GM11168 (cell line): ENCODE measurements around the gene CCT2.

ENCODE experiments used
- in situ Hi-C: fragments of 300-500 bp; cut with MboI; formaldehyde crosslinking; loops from one replicate; pipeline ENCODE4 v1.12.0; 2022; ENCODE audit warnings: low sequenced_read_pairs; ENCODE audit not compliant: unreplicated experiment

CCT2 gene

DNA sequence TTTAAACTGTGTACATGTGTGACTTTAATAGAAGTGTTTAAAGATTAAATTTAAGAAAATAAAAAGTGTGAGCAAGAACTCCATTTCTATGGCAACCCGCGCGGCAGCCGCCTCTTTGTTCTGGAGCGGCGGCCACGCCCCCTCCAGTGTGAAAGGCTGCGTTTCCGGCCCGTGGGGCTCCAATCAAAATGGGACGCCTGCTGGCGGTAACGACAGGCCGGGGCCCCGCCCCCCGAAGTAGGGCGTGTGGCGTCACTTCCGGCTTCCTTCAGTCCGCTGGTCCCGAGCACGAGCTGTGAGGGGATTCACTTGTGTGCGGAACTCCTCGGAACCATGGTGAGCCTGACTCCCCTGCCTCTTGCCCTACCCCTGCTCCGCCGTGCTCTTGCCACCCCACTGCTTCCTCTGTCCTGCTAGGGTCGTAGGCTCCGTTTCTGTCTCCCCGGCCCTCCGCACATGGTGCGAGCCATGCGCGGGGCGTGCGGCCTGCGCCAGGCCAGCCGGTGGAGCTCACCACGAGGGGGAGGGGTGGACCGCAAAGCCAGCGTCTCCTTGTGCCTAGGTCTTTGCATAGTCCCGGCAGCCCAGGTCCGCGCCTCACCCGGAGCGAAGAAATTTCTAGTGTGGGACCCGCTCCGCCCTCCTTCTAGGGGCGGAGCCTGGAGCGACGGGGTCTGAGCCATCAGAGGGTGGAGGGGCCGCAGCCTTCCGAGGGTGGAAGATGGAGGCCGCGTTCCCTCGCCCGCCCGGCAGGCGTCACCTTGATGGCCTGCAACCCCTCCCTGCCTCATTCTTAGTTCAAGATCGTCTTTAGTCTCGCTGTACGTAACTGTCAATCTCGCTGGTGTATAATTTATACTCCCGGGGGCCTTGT, at the start of gene CCT2:
Gene CCT2 (plus strand): TSS at position 271 of the 874 bp plus-strand sequence. CDS start 63 bp downstream, at position 334.
- in situ Hi-C loops: no loop called here

DNA sequence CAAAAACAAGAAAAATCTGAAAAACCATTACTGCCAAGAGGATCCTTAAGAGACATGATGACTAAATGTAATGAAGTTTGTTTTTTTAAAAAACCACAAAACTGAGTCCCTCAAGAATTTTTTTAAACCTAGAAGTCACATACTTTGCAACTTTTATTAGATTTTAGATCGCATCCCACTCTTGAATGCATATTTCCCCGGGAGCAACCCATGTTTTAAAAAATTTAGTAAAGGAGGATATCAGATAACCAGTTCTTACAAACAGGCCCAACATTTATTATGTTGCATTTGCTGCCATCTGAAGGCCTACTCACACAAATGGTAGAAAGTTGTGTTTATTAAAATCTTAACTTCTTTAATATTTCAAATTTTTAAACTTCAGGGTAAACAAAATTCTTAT, 44.3 kb upstream of the CCT2 start:
- in situ Hi-C loops: no loop called here

DNA sequence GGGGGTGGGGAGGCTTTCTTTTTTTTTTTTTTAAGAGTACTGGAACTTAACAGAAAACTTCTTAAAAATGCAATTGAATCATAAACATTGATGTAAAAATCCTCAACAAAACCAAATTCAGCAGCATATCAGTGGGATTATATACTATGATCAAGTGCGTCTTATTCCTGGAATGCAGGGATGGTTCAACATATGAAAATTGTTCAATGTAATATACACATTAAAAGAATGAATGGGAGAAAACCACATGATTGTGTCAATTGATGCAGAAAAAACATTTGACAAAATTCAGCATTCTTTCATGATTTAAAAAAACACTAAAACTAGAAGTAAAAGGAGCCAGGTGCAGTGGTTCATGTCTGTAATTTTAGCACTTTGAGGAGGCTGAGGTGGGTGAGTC, 41.2 kb upstream of the CCT2 start:
- in situ Hi-C loops: no loop called here

DNA sequence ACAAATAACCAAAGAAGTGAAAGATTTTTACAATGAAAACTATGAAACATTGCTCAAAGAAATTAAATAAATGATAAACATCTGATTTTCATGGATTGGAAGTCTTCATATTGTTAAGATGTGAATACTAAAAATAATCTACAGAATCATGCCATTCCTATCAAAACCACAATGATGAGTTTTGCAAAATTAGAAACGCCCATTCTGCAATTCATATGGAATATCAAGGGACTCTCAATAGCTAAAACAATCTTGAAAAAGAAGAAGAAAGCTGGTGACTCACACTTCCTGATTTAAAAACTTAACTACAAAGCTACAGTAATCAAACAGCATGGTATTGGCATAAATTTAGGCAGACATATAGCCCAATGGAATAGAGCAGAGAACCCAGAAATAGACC, 40.2 kb upstream of the CCT2 start:
- in situ Hi-C loops: no loop called here

DNA sequence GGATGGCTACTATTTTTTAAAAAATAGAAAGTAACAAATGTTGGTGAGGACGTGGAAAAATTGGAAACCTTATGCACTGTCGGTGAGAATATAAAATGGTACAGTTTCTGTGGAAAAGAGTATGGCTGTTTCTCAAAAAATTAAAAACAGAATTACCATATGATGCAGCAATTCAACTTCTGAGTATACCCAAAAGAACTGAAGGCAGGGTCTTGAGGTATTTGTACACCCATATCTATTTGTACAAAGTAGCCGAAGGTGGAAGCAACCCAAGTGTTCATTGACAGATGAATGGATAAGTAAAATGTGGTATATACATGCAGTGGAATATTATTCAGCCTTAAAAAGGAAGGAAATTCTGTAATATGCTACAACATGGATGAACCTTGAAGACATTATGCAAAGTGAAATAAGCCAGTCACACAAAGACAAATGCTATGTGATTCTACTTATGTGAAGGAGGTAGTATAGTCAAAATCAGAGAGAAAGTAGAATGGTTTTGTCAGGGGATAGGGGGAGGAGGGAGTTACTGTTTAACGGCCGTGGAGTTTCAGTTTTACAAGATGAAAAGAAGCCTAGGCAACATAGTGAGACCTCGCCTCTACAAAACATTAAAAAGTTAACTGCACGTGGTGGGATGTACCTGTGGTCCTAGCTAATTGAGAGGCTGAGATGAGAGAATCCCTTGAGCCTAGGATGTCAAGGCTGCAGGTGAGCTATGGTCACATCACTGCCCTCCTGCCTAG, 38.4 kb upstream of the CCT2 start:
- in situ Hi-C loops: no loop called here

DNA sequence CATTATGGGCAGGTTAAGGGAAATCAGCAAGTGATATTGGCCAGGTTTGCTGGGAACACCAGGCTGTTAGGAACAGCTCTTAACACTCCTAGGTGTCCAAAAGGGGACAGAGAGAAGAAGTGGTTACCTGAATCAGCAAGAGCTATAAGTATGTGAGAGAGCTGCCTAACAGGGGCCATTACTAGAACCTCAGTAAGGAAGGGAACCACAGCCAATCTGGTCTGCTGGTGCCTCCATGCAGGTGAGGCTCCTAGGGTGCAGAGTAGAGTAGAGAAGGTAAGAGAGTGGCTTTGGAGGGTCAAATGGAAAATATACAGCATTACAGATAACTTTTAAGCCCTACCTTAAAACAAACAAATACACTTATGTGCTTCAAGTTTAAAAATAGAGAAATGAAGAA, 36.6 kb upstream of the CCT2 start:
- in situ Hi-C loops: no loop called here

DNA sequence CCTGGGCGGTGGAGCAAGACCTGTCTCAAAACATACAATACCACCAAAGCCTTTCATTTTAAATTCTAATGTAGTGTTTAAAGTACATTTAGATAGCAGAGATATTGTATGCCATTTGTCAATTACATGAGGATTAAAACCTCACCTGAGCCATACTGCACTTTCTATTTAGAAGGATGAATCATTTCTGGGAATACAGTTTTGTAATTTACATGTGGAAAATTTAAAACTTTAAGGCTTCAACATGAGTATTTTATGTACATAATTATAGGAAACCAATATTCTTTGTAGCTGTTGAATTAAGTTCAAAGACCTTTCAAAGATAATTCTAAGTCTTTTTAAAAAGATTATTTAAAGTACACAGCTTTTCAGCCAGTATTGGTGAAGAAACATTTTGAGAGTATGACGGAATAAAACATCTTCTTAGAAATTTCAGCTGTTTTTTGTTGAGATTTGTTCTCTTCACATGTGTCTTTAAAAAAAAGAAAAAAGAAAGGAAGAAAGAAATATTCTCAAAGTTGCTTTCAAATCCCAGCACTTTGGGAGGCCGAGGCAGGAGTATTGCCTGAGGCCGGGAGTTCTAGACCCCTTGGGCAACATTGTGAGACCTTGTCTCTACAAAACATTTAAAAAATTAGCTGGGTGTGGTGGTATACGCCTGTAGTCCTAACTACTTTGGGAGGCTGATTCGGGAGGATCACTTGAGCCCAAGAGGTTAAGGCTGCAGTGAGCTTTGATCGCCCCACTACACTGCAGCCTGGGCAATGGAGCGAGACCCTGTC, 34.5 kb upstream of the CCT2 start:
- in situ Hi-C loops: no loop called here

DNA sequence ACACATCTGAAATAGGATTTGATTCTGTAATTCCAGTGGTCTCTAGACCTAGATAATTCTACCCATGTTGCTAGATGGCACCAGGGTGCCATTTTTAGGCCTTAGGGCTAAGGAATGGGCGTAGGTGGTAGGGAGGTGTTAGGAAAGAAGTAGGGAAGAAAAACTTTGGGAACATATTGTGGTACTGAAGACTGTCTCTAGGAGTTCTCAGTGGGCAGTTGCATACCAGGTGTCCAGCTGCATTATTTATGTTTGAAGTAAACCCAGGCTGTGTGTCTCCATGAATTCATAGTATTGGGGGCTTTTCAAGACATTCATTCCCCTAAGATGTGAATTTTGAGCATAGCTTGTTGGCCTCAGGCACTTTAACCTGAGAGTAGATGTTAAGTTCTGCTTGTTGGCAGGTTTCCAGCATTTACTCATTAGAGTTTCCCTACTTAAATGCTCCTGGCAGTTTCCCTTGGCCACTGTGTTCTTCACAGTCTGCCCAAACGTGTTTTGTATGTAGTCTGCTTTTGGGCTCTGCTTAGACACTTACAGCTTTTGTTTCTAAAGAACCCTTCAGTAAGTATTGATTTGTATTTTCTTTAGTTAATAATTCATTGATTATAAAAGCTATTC, 31.5 kb upstream of the CCT2 start:
- in situ Hi-C loops: no loop called here

DNA sequence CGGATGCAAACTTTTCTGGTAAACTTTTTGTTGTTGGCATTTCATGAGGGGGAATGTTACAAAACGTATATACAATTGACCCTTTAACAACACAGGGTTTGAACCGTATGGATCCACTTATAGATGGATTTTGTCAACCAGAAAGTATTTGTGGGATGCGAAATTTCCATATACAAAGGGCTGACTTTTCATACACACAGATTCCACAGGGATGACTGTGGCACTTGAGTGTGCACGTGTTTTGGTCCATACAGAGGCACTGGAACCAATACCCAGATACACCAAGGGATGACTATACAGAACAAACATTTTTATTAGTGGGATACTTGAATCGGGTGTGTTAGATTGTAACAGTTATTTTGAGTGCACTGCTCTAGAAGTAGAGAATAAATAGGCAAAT, 29.8 kb upstream of the CCT2 start:
- in situ Hi-C loops: no loop called here

DNA sequence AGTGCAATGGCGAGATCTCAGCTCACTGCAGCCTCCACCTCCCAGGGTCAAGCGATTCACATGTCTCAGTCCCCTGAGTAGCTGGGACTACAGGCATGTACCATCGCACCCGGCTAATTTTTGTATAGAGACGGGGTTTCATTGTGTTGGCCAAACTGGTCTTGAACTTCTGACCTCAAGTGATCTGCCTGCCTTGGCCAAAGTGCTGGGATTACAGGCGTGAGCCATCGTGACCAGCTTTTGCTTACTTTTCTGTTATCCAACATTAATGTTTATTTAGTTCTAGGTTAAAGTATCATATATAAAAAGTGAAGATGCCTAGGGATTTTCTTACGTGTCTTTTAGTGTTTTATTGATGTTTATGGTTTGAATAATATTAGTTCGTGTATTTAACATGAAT, 28.9 kb upstream of the CCT2 start:
- in situ Hi-C loops: no loop called here

DNA sequence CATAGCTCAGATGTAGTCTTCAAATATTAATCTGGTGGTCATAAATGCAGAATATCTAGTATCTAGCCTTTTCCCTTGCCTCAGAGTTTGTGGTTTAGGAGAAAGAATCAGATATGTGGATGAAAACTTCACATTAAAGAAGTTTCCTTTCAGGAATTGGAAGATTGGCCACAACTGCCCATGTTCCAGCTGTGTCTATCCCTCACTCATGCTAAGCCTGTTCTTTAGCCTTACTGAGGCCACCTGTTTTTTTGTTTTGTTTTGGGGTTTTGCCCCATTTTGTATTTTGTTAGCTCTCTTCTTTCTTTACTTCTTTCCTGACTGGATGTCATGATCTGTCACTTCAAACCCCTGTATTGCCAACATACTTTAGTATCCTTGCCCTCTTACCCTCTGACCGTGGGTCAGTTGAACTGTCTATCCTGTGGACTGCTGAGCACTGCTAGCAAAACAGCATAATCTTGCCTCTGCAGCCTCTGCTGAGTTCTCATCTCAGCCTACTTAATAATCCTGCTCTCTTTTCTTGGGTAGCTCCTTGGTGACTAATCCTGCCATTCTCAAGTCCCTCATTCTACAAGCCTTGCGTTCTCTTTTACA, 22.0 kb upstream of the CCT2 start:
- in situ Hi-C loops: no loop called here

DNA sequence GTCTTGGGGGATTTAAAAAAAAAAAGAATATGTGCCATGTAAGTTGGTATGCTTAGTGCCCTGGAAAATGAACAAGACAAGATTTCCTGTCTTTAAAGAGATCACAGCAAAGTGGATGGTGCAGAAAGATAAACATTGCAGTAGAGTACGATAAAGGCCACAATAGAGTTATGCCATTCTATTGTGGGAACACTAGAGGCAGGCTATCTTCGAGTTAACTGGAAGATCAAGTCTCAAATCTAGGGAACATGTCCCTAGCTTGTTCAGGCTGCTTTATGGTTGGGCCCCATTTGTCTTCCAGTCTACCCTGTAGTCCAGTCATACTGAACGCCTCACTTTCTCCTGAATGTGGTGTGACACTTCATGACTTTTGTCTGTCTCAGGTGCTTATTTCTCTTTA, 18.7 kb upstream of the CCT2 start:
- in situ Hi-C loops: no loop called here

DNA sequence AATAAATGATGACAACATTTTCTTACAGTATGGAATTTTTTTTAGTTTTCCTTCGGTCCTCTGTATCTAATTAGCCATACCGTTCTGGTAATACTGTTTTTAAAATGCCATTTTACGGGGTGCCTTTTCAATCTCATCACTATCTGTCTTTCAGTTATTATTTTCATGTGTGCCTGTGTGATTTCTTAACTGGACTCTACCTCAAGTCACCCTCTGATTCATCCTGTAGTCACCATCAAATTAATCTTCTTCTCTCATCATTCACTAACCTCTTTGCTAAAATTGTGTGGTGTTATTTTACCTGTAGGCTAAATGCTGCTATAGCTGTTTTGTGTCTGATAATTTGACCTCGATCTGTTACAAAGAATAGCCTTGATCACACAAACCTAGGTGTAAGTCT, 16.0 kb upstream of the CCT2 start:
- in situ Hi-C loops: no loop called here

DNA sequence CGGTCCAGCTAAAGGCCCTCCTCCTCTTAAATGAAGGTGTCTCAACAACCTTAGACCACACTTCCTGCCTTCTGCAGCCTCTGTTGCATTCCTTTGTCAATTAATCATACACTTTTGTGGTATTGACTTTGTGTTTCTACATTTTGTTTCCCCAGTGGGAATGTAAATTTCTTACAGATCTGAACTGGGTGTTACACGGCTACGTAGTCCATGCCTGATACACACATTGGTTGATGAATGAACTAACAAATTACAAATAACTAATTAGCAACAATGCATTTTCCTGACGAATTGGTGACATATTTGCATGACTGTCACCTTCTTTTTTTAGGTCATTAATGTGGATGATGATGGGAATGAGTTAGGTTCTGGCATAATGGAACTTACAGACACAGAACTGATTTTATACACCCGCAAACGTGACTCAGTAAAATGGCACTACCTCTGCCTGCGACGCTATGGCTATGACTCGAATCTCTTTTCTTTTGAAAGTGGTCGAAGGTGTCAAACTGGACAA, 15.2 kb upstream of the CCT2 start:
- in situ Hi-C loops: loop anchor here (10.0 kb wide), 1 partner anchor 215 kb away; the partner anchor contains the start of gene YEATS4

DNA sequence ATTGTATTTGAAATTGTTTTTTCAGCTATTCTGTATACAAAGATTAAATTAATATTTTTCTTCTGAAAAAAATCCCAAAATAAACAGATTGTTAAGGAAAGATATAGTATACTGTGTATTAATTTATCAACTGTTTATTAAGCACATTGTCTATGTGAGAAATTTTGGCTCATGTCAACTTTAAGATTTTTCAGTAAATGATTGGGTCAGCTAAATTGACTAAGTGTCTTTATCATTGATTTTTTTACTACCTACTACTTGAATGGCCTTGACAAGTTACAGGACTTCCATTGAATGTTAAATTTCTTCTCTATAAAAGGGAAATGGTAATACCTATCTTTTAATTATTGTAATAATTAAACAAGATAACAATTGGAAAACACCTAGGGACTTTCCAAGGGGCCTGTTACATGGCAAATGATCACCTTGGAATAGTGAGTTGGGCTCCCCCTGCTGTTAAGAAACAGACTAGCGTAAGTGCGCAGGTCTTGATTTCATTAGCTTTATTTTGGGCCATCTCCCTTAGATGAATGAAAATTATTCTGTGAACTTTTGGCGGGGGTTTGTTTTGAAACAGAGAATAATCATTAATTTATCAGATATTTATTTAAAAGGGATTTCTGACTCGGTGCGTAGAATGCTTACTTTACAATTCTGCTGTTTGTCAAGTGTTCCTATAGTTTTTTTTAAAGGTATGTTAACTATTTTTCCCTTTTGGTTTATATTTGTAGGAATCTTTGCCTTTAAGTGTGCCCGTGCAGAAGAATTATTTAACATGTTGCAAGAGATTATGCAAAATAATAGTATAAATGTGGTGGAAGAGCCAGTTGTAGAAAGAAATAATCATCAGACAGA, 14.5 kb upstream of the CCT2 start:
- in situ Hi-C loops: loop anchor here (10.0 kb wide), 1 partner anchor 216 kb away; the partner anchor contains the start of gene YEATS4

DNA sequence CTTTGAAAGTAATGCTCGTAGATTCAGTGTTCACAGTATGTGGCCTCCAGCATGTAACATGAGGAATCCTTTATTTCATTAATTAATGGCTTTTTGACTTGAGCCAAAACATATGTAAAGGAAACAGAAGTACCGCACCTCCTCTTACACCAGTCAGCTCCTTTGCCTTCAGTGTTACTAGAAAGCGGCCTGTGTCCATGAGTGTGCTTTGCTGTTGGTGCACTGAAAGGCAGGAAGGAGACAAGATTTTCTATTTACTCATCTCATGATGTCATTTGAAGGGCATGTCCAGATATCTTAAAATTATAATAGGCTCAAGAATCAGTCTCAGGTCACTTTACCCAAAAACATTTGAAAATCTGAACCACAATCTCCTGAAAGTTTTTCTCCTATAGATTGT, 9.9 kb upstream of the CCT2 start:
- in situ Hi-C loops: loop anchor here (10.0 kb wide), 1 partner anchor 221 kb away; the partner anchor contains the start of gene YEATS4

DNA sequence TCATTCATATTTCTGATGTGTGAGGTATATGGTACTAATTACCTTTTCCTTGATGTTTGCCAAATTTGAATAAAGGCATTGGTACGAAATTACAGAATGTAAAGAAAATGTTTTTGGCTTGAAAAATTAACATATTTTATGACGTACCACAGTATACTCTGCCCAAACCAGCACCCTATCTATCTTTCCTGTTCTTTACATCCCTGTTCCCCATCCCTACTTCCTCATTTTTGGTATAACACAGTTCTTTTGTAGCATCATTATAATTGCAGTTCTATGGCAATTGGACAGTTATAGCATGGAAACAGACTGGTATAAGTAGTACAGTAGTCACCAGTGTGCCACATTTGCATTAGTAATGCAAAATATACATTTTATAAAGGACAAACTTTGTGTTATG, 7.0 kb upstream of the CCT2 start:
- in situ Hi-C loops: loop anchor here (10.0 kb wide), 1 partner anchor 223 kb away; the partner anchor contains the start of gene YEATS4

DNA sequence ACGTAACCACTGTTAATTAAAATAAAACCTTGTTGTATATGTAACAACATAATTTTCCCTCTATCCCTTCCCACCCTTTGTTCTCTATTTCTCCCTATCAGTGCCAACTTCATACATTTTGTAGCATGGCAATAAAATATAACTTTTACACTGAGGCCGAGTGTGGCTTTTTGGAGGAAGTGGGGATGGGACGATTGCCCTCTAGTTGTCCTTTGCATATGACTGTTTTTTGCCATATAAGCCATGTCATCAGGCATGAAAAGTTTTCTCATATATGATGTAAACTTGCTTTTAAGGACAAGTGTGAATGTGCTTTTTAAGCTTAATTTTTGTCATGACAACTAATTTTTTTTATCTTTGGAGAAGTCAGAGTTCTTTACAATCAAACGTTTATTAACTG, 6.2 kb upstream of the CCT2 start:
- in situ Hi-C loops: loop anchor here (10.0 kb wide), 1 partner anchor 224 kb away; the partner anchor contains the start of gene YEATS4
